DMS153 treated with DMSO at 0.1 percent for 48 hours (cell line): ENCODE data around the gene HELB.

Experiments used
- DNase-seq: peaks from one replicate; lab custom pipeline; 2025; ENCODE audit not compliant: unreplicated experiment; lab: John Stamatoyannopoulos, UW

Gene HELB

GRCh38 chr12:66301944-66302826 is at the start of gene HELB:
TSS of gene HELB (plus strand) at chr12:66302493. CDS start at chr12:66302604, 111 bp downstream.
- peak; percentile 94 for DNase-seq

GRCh38 chr12:66252771-66253170 is 49.5 kb upstream of the HELB start:
- DNase-seq = no peak

GRCh38 chr12:66255737-66256136 is 46.6 kb upstream of the HELB start:
- no peak for DNase-seq

- no peak for DNase-seq
Observed at GRCh38 chr12:66258011-66258410, 44.3 kb upstream of the HELB start.

- DNase-seq = no peak
Observed at GRCh38 chr12:66262737-66263136, 39.6 kb upstream of the HELB start.

GRCh38 chr12:66268562-66268961 is 33.7 kb upstream of the HELB start:
- no peak for DNase-seq

- DNase-seq = no peak
Observed at GRCh38 chr12:66269142-66269541, 33.2 kb upstream of the HELB start.

- DNase-seq = peak; percentile 16
Observed at GRCh38 chr12:66269757-66270383, 32.4 kb upstream of the HELB start.

GRCh38 chr12:66270613-66271012 is 31.7 kb upstream of the HELB start:
- no peak for DNase-seq

GRCh38 chr12:66272650-66273049 is 29.6 kb upstream of the HELB start:
- no peak for DNase-seq

GRCh38 chr12:66273147-66273546 is 29.1 kb upstream of the HELB start:
- DNase-seq = no peak

- no peak for DNase-seq
Observed at GRCh38 chr12:66275040-66275439, 27.3 kb upstream of the HELB start.

- DNase-seq = no peak
Observed at GRCh38 chr12:66279123-66279712, 23.1 kb upstream of the HELB start.

GRCh38 chr12:66280561-66280960 is 21.7 kb upstream of the HELB start:
- no peak for DNase-seq

- no peak for DNase-seq
Observed at GRCh38 chr12:66282244-66282643, 20.0 kb upstream of the HELB start.

- no peak for DNase-seq
Observed at GRCh38 chr12:66287275-66287674, 15.0 kb upstream of the HELB start.

GRCh38 chr12:66288121-66288520 is 14.2 kb upstream of the HELB start:
- no peak for DNase-seq

- no peak for DNase-seq
Observed at GRCh38 chr12:66289485-66289884, 12.8 kb upstream of the HELB start.

- DNase-seq = no peak
Observed at GRCh38 chr12:66290716-66291200, 11.5 kb upstream of the HELB start.

GRCh38 chr12:66296176-66296683 is 6.1 kb upstream of the HELB start:
- DNase-seq = no peak

- no peak for DNase-seq
Observed at GRCh38 chr12:66297080-66297479, 5.2 kb upstream of the HELB start.

- no peak for DNase-seq
Observed at GRCh38 chr12:66297923-66298322, 4.4 kb upstream of the HELB start.
